Osteocyte (in vitro differentiated cells): Measurements from ENCODE around the gene DCXR. TPM values are rescaled to one million over a fixed set of nuclear protein-coding genes. Genes with fewer than 3 reads are reported as not detected.
"Not testable (repeated sequence)": the region's sequence is repeated elsewhere in the genome, so short reads cannot be mapped to it uniquely, and the experiment has no call there.

ENCODE experiments used
- DNase-seq: peaks from one replicate; pipeline ENCODE4 v3.0.0; 2021; ENCODE audit warnings: mixed read lengths; ENCODE audit not compliant: unreplicated experiment; ENCODE audit errors: extremely low spot score
- H3K27ac Mint-ChIP-seq: one replicate; pipeline ENCODE4 v1.8.0; 2021; ENCODE audit warnings: mild to moderate bottlenecking, mixed read lengths; ENCODE audit not compliant: unreplicated experiment
- H3K27me3 Mint-ChIP-seq: one replicate; pipeline ENCODE4 v1.8.0; 2021; ENCODE audit warnings: mixed read lengths; ENCODE audit not compliant: unreplicated experiment
- H3K36me3 Mint-ChIP-seq: one replicate; pipeline ENCODE4 v1.8.0; 2021; ENCODE audit warnings: mixed read lengths; ENCODE audit not compliant: unreplicated experiment
- H3K4me1 Mint-ChIP-seq: one replicate; pipeline ENCODE4 v1.8.0; 2021; ENCODE audit warnings: mixed read lengths; ENCODE audit not compliant: unreplicated experiment
- H3K4me3 Mint-ChIP-seq: one replicate; pipeline ENCODE4 v1.8.0; 2021; ENCODE audit warnings: mild to moderate bottlenecking, moderate library complexity, mixed read lengths; ENCODE audit not compliant: unreplicated experiment
- H3K9me3 Mint-ChIP-seq: one replicate; pipeline ENCODE4 v1.8.0; 2021; ENCODE audit warnings: mixed read lengths; ENCODE audit not compliant: unreplicated experiment
- CTCF ChIP-seq: fragments of 200-600 bp; sonication (generic); IDR thresholded peaks from 2 replicates; pipeline ENCODE4 v1.5.0; 2021; ENCODE audit warnings: antibody characterized with exemption, mild to moderate bottlenecking, moderate library complexity
- total RNA-seq: library from RNA; stranded (reverse); gene quantifications from 2 replicates; pipeline ENCODE4 v1.2.1, GENCODE V29; 2021

The DCXR gene
- total RNA-seq, 1 donor from 2014 or later: 69.0 TPM

DNA sequence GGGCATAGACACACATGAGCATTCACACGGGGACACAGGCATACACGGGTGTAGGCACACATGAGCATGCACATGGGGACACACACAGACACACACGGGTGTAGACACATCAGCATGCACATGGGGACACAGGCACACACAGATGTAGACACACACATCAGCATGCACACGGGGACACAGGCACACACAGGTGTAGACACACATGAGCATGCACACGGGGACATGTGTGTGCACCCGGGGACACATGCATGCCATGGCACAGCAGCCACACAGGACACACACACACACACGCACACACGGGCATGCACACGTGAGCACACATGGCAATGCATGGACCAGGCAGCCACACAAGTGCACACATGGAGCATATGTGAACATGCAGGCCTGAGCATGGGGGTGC lies 5.2 kb upstream of the DCXR start:
- DNase-seq: no peak
- no peaks in the 10 kb centered on the region for H3K9me3 Mint-ChIP-seq
- no peak for TF ChIP-seq CTCF
- peaks cover 9% of the 10 kb centered on the region for H3K4me1 Mint-ChIP-seq
- no peak overlapping the region for H3K27ac Mint-ChIP-seq
- no peak overlapping the region for H3K4me3 Mint-ChIP-seq
- peaks cover 8% of the 10 kb centered on the region for H3K36me3 Mint-ChIP-seq
- no peaks in the 10 kb centered on the region for H3K27me3 Mint-ChIP-seq

GRCh38 chr17:82041144-82041814 lies 3.8 kb upstream of the DCXR start:
- TF ChIP-seq CTCF: no peak
- Mint-ChIP-seq H3K4me1 (peaks cover 11% of the 10 kb centered on the region), H3K9me3 (no peaks in the 10 kb centered on the region), H3K27ac (no peak overlapping the region), H3K27me3 (no peaks in the 10 kb centered on the region), H3K36me3 (no peaks in the 10 kb centered on the region), H3K4me3 (no peak overlapping the region)
- DNase-seq: no peak

DNA sequence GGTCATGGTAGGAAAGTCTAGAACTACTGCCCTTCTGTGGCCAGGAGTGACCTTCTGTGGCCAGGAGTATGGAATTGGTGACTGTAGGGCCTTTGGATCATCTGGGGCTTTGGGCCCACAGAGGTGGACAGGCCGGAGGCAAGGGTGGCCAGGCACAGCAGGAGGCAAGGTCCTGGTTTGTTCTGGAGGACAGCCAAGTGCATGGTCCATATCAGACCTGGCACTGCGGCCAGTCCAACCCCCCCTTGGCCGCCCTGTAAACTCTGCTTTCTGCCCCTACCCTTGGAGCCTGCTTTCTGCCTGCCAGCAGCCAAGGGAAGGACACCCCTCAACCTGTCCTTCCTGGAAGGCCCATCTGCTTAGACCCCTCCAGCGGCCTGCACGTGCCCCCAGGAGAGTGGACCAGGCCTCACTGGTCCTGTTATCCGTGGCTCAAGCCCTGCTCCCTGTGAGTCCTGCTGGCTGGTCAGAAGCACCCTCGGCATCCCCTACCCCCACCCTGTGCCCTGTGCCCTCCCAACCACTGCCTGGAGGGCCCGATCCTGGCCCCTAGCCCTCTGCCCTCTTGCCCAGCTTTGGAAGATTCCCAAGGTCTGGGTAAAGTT lies 2.3 kb upstream of the DCXR start:
- H3K27ac Mint-ChIP-seq: no peak overlapping the region
- H3K36me3 Mint-ChIP-seq: no peaks in the 10 kb centered on the region
- TF ChIP-seq CTCF: no peak
- no peak overlapping the region for H3K4me3 Mint-ChIP-seq
- H3K27me3 Mint-ChIP-seq: no peaks in the 10 kb centered on the region
- H3K4me1 Mint-ChIP-seq: peaks cover 14% of the 10 kb centered on the region
- no peak for DNase-seq
- no peaks in the 10 kb centered on the region for H3K9me3 Mint-ChIP-seq

GRCh38 chr17:82038796-82039409 lies 1.4 kb upstream of the DCXR start:
- not testable (repeated sequence) for H3K27ac Mint-ChIP-seq, H3K27me3 Mint-ChIP-seq, H3K36me3 Mint-ChIP-seq, DNase-seq, H3K9me3 Mint-ChIP-seq, H3K4me3 Mint-ChIP-seq
- peaks cover 14% of the 10 kb centered on the region for H3K4me1 Mint-ChIP-seq

DNA sequence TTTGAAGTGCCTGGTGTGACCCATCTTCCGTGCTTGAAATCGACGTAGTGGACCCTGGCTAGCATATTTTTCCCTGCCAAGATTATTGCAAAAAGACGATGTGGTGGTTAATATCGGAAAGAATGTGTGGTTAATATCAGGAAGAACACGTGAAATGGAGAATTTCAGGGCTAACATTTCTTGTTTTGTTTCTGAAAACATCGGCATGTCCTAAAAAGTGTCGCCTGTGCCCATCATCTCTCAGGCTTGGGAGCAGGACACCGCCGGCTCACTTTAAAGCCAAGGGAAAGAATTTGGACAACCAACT lies 345 bp upstream of the DCXR start:
- Mint-ChIP-seq H3K4me1 (peaks cover 17% of the 10 kb centered on the region), H3K9me3 (no peaks in the 10 kb centered on the region), H3K36me3 (no peaks in the 10 kb centered on the region), H3K4me3 (peak overlapping the region; percentile 73), H3K27me3 (no peaks in the 10 kb centered on the region), H3K27ac (peak overlapping the region; percentile 92)
- TF ChIP-seq CTCF: no peak
- DNase-seq: no peak
